RCC 7860 (cell line): ENCODE measurements around the gene CHD2.
"Not testable (repeated sequence)": the region's sequence is repeated elsewhere in the genome, so short reads cannot be mapped to it uniquely, and the experiment has no call there.

Experiments
- DNase-seq: peaks from one replicate; pipeline ENCODE4 v3.0.0-alpha.2; 2015; ENCODE audit warnings: low spot score
- FAIRE-seq: peaks from 2 replicates; lab custom pipeline; 2012; peaks lifted over from hg19 to GRCh38; lab: Jason Lieb, UNC

Gene CHD2

GRCh38 chr15:93060336-93061248 is 160.5 kb downstream of the CHD2 start:
- FAIRE-seq = no peak
- no peak for DNase-seq

- DNase-seq, FAIRE-seq: not testable (repeated sequence)
Measured at GRCh38 chr15:93062628-93063261, 162.6 kb downstream of the CHD2 start.

- FAIRE-seq = no peak
- no peak for DNase-seq
Measured at GRCh38 chr15:93063262-93063671, 163.1 kb downstream of the CHD2 start.

GRCh38 chr15:93063796-93064690 is 163.9 kb downstream of the CHD2 start:
- no peak for FAIRE-seq
- DNase-seq = no peak

GRCh38 chr15:93065641-93066045 is 165.5 kb downstream of the CHD2 start:
- no peak for DNase-seq
- FAIRE-seq = no peak

- FAIRE-seq = no peak
- no peak for DNase-seq
Measured at GRCh38 chr15:93066224-93066681, 166.1 kb downstream of the CHD2 start.

- DNase-seq = no peak
- FAIRE-seq = no peak
Measured at GRCh38 chr15:93066834-93067648, 166.9 kb downstream of the CHD2 start.

GRCh38 chr15:93067649-93068085 is 167.5 kb downstream of the CHD2 start:
- FAIRE-seq (no peak), DNase-seq (no peak)

GRCh38 chr15:93068581-93069199 is 168.6 kb downstream of the CHD2 start:
- DNase-seq (no peak), FAIRE-seq (no peak)

- DNase-seq (no peak), FAIRE-seq (no peak)
Measured at GRCh38 chr15:93070132-93070531, 170.0 kb downstream of the CHD2 start.

GRCh38 chr15:93070551-93071296 is 170.6 kb downstream of the CHD2 start:
- DNase-seq = no peak

GRCh38 chr15:93071469-93071936 is 171.4 kb downstream of the CHD2 start:
- no peak for FAIRE-seq
- DNase-seq = no peak

More at GRCh38 chr15:93070551-93071296, 170.6 kb downstream of the CHD2 start:
- no peak for FAIRE-seq

GRCh38 chr15:93072011-93072410 is 171.9 kb downstream of the CHD2 start:
- DNase-seq (no peak), FAIRE-seq (no peak)

- DNase-seq (no peak), FAIRE-seq (no peak)
Measured at GRCh38 chr15:93072411-93073394, 172.6 kb downstream of the CHD2 start.

- DNase-seq (no peak), FAIRE-seq (no peak)
Measured at GRCh38 chr15:93073465-93073952, 173.4 kb downstream of the CHD2 start.

GRCh38 chr15:93074599-93074998 is 174.5 kb downstream of the CHD2 start:
- DNase-seq (no peak), FAIRE-seq (no peak)

GRCh38 chr15:93076217-93076616 is 176.1 kb downstream of the CHD2 start:
- DNase-seq (no peak), FAIRE-seq (no peak)
